Kidney tubule cell (primary cell): ENCODE results near the gene BTG4.

Experiments used
- DNase-seq: peaks from one replicate; pipeline ENCODE4 v3.0.0-alpha.2; 2018; ENCODE audit warnings: low spot score

The BTG4 gene

GRCh38 chr11:111537336-111537860, 25.2 kb upstream of the BTG4 start:
- DNase-seq, result no peak

GRCh38 chr11:111535281-111535680, 23.1 kb upstream of the BTG4 start:
- DNase-seq, result no peak

GRCh38 chr11:111532365-111532709, 20.2 kb upstream of the BTG4 start:
- no peak for DNase-seq

GRCh38 chr11:111531687-111532364, 19.6 kb upstream of the BTG4 start:
- peak; percentile 94 for DNase-seq

- peak; percentile 70 for DNase-seq
These were observed 18.9 kb upstream of the BTG4 start for GRCh38 chr11:111531136-111531535.

GRCh38 chr11:111530091-111530490, 17.9 kb upstream of the BTG4 start:
- DNase-seq, result no peak

- DNase-seq, result peak; percentile 41
These were observed 16.4 kb upstream of the BTG4 start for GRCh38 chr11:111528557-111528956.

GRCh38 chr11:111527279-111527678, 15.1 kb upstream of the BTG4 start:
- DNase-seq, result no peak

- peak; percentile 93 for DNase-seq
These were observed 14.3 kb upstream of the BTG4 start for GRCh38 chr11:111526501-111526900.

GRCh38 chr11:111525456-111525855, 13.3 kb upstream of the BTG4 start:
- DNase-seq, result no peak

- DNase-seq, result peak; percentile 51
These were observed 11.9 kb upstream of the BTG4 start for GRCh38 chr11:111524056-111524455.

GRCh38 chr11:111523343-111523742, 11.2 kb upstream of the BTG4 start:
- DNase-seq, result no peak

GRCh38 chr11:111522426-111522825, 10.2 kb upstream of the BTG4 start:
- no peak for DNase-seq

- peak; percentile 65 for DNase-seq
These were observed 8.9 kb upstream of the BTG4 start for GRCh38 chr11:111521135-111521534.

- DNase-seq, result peak; percentile 91
These were observed 8.4 kb upstream of the BTG4 start for GRCh38 chr11:111520560-111520959.

- DNase-seq, result no peak
These were observed 6.5 kb upstream of the BTG4 start for GRCh38 chr11:111518668-111519067.

- DNase-seq, result no peak
These were observed 3.4 kb upstream of the BTG4 start for GRCh38 chr11:111515591-111515990.

- no peak for DNase-seq
These were observed 2.2 kb upstream of the BTG4 start, which contains the start of gene HOATZ for GRCh38 chr11:111514216-111515031. TSS of gene HOATZ (plus strand) at chr11:111514778. CDS start at chr11:111514785, 7 bp downstream.

- DNase-seq, result peak; percentile 29
These were observed 1.0 kb upstream of the BTG4 start for GRCh38 chr11:111513240-111513605.

- no peak for DNase-seq
These were observed 1.9 kb downstream of the BTG4 start for GRCh38 chr11:111510311-111510710.

- no peak for DNase-seq
These were observed 9.6 kb downstream of the BTG4 start for GRCh38 chr11:111502611-111503010.

GRCh38 chr11:111500481-111500880, 11.7 kb downstream of the BTG4 start:
- DNase-seq, result no peak

GRCh38 chr11:111499483-111499882, 12.7 kb downstream of the BTG4 start:
- DNase-seq, result no peak
